ENCODE measurements around the gene PCDH1.
A peak's percentile ranks its signal among the peaks of the same experiment; 100 is the strongest.

The PCDH1 gene

GRCh38 chr5:141811287-141812155 is 66.7 kb downstream of the PCDH1 start:
- TF ChIP-seq CTCF (IDR thresholded peaks at IDR 0.05; ENCODE audit: low read depth, low read length) (peak; percentile 70), POLR2A (IDR thresholded peaks at IDR 0.05; ENCODE audit: extremely low read depth, insufficient read length) (no peak)
- peak; percentile 23 for DNase-seq (ENCODE audit: low read depth)
- no peak overlapping the region for H3K4me3 ChIP-seq (ENCODE audit: low read depth, low read length)

GRCh38 chr5:141810702-141811101 is 67.5 kb downstream of the PCDH1 start:
- no peak for DNase-seq (ENCODE audit: low read depth)
- TF ChIP-seq MAX (IDR thresholded peaks at IDR 0.05; ENCODE audit: low read depth, low read length) (no peak), CTCF (IDR thresholded peaks at IDR 0.05; ENCODE audit: low read depth, low read length) (no peak), MYC (IDR thresholded peaks at IDR 0.05; ENCODE audit: low read depth, low read length) (no peak), POLR2A (IDR thresholded peaks at IDR 0.05; ENCODE audit: extremely low read depth, insufficient read length) (no peak)
- H3K4me3 ChIP-seq (ENCODE audit: low read depth, low read length) = no peak overlapping the region

DNA sequence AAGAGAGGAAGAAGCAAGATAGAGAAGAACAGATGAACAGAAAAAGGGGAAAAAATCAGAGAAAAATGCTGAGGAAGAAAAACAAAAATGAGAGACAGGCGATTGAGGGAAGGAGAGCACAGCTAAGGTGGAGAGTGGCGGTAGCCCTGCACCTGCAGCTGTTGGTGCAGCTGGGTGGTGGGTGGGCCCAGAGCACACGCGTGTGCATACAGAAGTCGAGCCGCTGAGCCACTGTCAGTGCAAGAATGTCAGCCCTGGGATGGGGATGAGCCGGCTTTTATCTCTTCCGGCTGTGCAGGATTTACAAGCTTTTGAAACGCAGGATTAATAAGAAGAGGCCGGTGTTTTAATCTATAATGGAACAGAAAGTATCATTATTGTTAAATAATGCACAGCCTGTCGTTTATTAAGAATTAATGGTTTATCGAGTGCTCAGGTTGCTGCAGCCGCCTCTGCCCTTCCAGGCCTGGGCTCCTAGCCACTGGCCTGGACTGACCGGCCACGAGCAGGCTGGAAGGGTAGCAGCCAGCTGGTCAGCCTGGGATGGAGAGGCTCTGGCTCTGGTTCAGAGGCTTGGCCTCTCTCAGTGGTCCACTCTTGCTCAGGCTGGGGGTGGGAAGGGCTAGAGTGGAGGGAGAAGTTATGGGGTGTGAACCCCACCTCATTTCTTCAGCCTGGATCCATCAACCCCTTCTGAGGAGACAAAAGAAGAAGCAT is 68.7 kb downstream of the PCDH1 start:
- TF ChIP-seq MAX (IDR thresholded peaks at IDR 0.05; ENCODE audit: low read depth, low read length) = no peak
- TF ChIP-seq MYC (IDR thresholded peaks at IDR 0.05; ENCODE audit: low read depth, low read length) = no peak
- TF ChIP-seq CTCF (IDR thresholded peaks at IDR 0.05; ENCODE audit: low read depth, low read length) = no peak
- no peak for TF ChIP-seq POLR2A (IDR thresholded peaks at IDR 0.05; ENCODE audit: extremely low read depth, insufficient read length)
- no peak for DNase-seq (ENCODE audit: low read depth)
- H3K4me3 ChIP-seq (ENCODE audit: low read depth, low read length) = no peak overlapping the region

DNA sequence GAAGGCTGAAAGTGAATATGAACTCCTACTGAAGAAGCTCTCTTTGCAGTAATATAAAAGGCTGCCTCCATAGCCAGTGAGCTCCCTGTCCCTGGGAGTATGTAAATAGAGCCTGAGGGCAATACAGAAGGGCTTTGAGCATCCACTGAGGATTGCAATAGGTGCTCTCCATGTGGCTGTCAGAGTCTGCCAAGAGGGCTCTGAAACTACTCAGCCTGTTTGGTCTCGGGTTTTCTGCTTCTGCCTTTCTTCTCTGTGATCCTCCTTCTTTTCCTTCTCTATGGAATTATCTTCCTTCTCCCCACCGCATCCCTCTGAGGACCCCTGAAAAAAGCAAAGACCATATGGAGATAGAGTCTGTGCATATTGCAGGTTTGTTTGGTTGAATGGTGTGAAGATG is 69.4 kb downstream of the PCDH1 start:
- TF ChIP-seq MYC (IDR thresholded peaks at IDR 0.05; ENCODE audit: low read depth, low read length) (no peak), MAX (IDR thresholded peaks at IDR 0.05; ENCODE audit: low read depth, low read length) (no peak), POLR2A (IDR thresholded peaks at IDR 0.05; ENCODE audit: extremely low read depth, insufficient read length) (no peak), CTCF (IDR thresholded peaks at IDR 0.05; ENCODE audit: low read depth, low read length) (no peak)
- H3K4me3 ChIP-seq (ENCODE audit: low read depth, low read length) = no peak overlapping the region
- DNase-seq (ENCODE audit: low read depth) = no peak

GRCh38 chr5:141807732-141808131 is 70.5 kb downstream of the PCDH1 start:
- TF ChIP-seq MAX (IDR thresholded peaks at IDR 0.05; ENCODE audit: low read depth, low read length) (no peak), CTCF (IDR thresholded peaks at IDR 0.05; ENCODE audit: low read depth, low read length) (no peak), MYC (IDR thresholded peaks at IDR 0.05; ENCODE audit: low read depth, low read length) (no peak), POLR2A (IDR thresholded peaks at IDR 0.05; ENCODE audit: extremely low read depth, insufficient read length) (no peak)
- no peak for DNase-seq (ENCODE audit: low read depth)

More at GRCh38 chr5:141807732-141808131, 70.5 kb downstream of the PCDH1 start:
- H3K4me3 ChIP-seq (ENCODE audit: low read depth, low read length) = no peak overlapping the region
